ENCODE data around the gene NCF2.

The NCF2 gene

DNA sequence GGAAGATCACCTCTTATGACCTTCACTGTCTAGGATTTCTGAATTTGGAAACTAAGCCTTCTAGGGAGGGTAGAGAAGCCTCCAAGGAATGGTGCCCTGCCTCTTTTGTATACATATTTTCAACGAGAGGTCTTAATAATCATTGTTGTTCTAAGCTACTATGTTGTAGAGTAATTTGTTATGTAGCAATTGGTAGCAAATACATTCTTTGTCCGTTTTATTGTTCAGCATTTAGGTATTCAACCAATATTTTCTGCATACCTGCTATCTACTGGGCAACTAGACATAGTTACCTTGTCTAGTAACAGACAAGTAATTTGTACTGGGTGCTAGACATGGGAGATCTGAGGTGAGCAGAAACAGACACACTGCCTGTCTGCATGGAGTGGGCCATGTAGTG lies 20.8 kb upstream of the NCF2 start:
- no peak overlapping the region for H3K4me3 ChIP-seq (ENCODE audit: low read depth, low read length)
- in situ Hi-C loops (cut with HindIII; ENCODE audit: low sequenced_read_pairs): no loop called here
- TF ChIP-seq, protein P1, sequence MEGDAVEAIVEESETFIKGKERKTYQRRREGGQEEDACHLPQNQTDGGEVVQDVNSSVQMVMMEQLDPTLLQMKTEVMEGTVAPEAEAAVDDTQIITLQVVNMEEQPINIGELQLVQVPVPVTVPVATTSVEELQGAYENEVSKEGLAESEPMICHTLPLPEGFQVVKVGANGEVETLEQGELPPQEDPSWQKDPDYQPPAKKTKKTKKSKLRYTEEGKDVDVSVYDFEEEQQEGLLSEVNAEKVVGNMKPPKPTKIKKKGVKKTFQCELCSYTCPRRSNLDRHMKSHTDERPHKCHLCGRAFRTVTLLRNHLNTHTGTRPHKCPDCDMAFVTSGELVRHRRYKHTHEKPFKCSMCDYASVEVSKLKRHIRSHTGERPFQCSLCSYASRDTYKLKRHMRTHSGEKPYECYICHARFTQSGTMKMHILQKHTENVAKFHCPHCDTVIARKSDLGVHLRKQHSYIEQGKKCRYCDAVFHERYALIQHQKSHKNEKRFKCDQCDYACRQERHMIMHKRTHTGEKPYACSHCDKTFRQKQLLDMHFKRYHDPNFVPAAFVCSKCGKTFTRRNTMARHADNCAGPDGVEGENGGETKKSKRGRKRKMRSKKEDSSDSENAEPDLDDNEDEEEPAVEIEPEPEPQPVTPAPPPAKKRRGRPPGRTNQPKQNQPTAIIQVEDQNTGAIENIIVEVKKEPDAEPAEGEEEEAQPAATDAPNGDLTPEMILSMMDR (IDR thresholded peaks at IDR 0.05; ENCODE audit: low read depth, low read length, missing control alignments): no peak
- no peak for DNase-seq (ENCODE audit: low read depth)

DNA sequence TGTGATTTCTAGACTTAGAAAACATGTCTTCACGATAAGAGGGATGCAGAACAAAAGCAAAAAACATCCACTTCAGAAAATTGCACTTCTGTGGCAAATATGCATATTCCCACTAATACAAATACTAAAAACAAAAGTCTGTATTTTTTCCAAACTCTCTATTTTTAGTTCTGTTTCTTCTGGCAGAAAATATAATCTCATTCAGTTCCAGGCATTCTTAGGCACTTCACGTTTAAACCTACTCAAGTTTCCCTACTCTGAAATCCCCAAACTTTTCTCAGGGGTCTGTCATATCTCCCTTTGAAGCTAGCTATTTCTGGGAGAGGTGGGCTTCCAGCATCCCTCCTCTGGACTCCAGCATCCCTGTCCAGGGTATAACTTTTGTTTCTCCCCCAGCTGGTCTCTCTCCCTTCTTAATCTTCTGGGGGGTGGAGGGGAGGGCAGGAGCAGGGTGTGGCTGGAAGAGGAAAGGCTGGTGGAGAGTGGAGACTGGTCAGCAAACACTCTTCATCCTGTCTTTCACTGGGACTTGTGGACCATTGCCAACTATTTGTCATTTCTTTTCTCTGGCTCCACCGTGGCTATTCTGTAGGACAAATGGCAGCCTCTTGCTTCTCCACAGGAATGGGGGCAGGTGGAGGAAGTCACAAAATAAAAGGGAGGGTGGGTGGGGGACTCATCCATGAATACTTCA lies 19.6 kb upstream of the NCF2 start:
- DNase-seq (ENCODE audit: low read depth): no peak
- no peak overlapping the region for H3K4me3 ChIP-seq (ENCODE audit: low read depth, low read length)
- in situ Hi-C loops (cut with HindIII; ENCODE audit: low sequenced_read_pairs): no loop called here
- TF ChIP-seq, protein P1 (IDR thresholded peaks at IDR 0.05; ENCODE audit: low read depth, low read length, missing control alignments): no peak

DNA sequence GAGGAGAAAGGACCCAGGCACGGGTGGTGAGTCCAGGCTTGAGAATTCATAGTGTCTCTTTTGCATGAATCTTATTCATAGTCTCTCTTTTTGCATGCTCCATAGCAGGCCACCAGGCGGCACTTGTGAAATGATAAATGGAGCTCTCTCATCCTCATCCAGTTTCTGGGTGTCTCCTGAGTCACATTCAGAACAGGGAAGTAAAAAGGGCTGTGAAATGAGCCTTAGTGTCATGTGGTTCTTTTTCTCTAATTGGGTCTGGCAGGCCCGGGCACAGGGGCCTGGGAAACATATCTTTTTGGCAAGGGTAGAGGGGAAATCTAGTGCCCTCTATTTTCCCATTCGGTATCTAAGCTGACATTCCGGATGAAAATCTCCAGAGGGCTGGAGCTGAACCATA lies 19.1 kb upstream of the NCF2 start:
- in situ Hi-C loops (cut with HindIII; ENCODE audit: low sequenced_read_pairs): no loop called here
- no peak for DNase-seq (ENCODE audit: low read depth)
- TF ChIP-seq, protein P1 (IDR thresholded peaks at IDR 0.05; ENCODE audit: low read depth, low read length, missing control alignments): peak; percentile 56
- H3K4me3 ChIP-seq (ENCODE audit: low read depth, low read length): no peak overlapping the region

DNA sequence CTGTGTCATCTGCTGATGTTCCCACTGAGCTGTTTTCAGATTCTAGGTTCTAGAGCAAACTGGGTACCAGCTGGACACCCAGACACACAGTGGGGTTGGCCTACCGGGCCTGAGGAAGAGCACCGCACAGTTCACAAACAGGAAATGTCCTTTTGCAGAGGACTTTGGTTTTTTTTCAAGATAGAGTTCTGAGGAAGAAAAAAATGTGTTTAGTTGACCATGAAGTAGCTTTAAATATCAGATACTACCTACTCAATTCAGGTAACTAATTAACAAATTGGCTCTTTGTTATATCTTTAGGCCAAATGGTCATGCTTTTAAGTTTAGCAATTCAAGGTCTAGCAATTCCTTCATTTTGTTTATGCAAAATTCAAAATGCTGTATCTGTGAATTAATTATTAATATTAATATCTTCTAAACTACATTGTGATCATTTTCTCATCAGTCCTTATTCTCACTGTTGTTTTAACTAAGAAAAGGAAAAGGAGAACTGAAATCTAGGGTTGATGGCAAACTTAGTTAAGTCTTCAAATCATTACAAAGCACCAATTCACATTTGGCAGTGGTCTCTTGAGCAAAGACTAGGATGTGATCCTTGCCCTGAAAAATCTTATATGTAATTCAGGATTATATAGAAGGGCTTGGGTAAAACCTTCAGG lies 17.2 kb upstream of the NCF2 start:
- in situ Hi-C loops (cut with HindIII; ENCODE audit: low sequenced_read_pairs): no loop called here

DNA sequence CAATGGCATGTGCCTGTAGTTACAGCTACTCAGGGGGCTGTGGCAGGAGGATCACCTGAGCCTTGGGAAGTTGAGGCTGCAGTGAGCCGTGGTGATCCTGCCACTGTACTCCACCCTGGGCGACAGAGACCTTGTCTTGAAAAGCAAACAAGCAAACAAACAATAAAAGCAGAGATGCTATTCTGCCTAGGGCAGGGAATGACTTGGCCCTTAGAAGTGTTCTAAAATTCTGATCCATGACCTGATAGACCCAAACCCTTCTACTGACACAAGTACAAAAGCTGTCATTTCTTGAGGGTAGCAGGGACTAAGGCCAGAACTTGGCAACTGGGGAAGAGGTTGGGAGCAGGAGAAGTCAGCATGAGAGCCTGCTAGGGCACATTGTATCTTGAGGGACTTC lies 15.6 kb upstream of the NCF2 start:
- no peak for DNase-seq (ENCODE audit: low read depth)
- H3K4me3 ChIP-seq (ENCODE audit: low read depth, low read length): no peak overlapping the region
- TF ChIP-seq, protein P1 (IDR thresholded peaks at IDR 0.05; ENCODE audit: low read depth, low read length, missing control alignments): no peak
- in situ Hi-C loops (cut with HindIII; ENCODE audit: low sequenced_read_pairs): no loop called here

More for the DNA sequence above, 17.2 kb upstream of the NCF2 start:
- DNase-seq (ENCODE audit: low read depth): no peak
- TF ChIP-seq, protein P1 (IDR thresholded peaks at IDR 0.05; ENCODE audit: low read depth, low read length, missing control alignments): no peak
- H3K4me3 ChIP-seq (ENCODE audit: low read depth, low read length): no peak overlapping the region

DNA sequence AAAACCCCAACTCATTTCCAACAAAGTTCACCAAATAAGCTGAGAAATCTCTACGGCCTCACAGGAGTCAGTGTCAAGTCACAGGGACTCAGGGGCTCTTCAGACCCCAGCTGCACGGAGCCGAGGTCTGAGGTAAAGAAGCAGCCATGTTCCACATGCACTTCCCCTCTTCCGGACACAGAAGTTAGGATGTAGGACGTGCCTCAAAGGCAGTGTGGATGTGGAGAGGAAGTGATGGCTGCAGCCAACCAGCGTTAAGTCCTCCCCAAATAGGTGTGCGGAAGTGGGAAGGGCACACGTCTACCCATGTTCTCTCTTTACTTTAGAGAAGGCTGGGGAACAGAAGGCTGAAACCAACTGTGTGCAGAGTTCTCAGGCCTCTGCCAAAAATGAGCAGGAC lies 14.6 kb upstream of the NCF2 start:
- TF ChIP-seq, protein P1 (IDR thresholded peaks at IDR 0.05; ENCODE audit: low read depth, low read length, missing control alignments): no peak
- no peak overlapping the region for H3K4me3 ChIP-seq (ENCODE audit: low read depth, low read length)
- DNase-seq (ENCODE audit: low read depth): no peak
- in situ Hi-C loops (cut with HindIII; ENCODE audit: low sequenced_read_pairs): loop anchor here (5.0 kb wide), 1 partner anchor 68 kb away; no protein-coding TSS in a partner anchor
